Kidney epithelial cell (primary cell): ENCODE results near the gene B2M. TPM values are rescaled to one million over a fixed set of nuclear protein-coding genes. Genes with fewer than 3 reads are reported as not detected.
"Not testable (repeated sequence)": the region's sequence is repeated elsewhere in the genome, so short reads cannot be mapped to it uniquely, and the experiment has no call there.

Experiments used
- DNase-seq: peaks from one replicate; pipeline ENCODE4 v3.0.0-alpha.2; 2010; ENCODE audit warnings: low read depth
- H3K27me3 ChIP-seq: 2 replicates; pipeline ENCODE4 v1.6.0; 2011; ENCODE audit warnings: low read length; ENCODE audit not compliant: control insufficient read depth, insufficient read depth
- H3K36me3 ChIP-seq: 2 replicates; pipeline ENCODE4 v1.5.1; 2011; ENCODE audit warnings: low read length; ENCODE audit not compliant: control insufficient read depth, insufficient read depth
- H3K4me3 ChIP-seq: 2 replicates; pipeline ENCODE4 v1.5.1; 2011; ENCODE audit warnings: low read depth, mild to moderate bottlenecking, control low read depth, low read length
- CTCF ChIP-seq: IDR thresholded peaks from 2 replicates; pipeline ENCODE4 v1.5.1; 2011; ENCODE audit warnings: mild to moderate bottlenecking, moderate library complexity, low read length, control low read depth, inconsistent platforms; ENCODE audit not compliant: insufficient read depth, poor library complexity, severe bottlenecking
- total RNA-seq: library from RNA; depleted of rRNA; stranded (reverse); fragments of >200 nt; gene quantifications from 2 replicates; pipeline ENCODE4 v1.2.3, GENCODE V29; 2015

The B2M gene
- total RNA-seq, 1 donor from 2014 or later = 956 TPM

DNA sequence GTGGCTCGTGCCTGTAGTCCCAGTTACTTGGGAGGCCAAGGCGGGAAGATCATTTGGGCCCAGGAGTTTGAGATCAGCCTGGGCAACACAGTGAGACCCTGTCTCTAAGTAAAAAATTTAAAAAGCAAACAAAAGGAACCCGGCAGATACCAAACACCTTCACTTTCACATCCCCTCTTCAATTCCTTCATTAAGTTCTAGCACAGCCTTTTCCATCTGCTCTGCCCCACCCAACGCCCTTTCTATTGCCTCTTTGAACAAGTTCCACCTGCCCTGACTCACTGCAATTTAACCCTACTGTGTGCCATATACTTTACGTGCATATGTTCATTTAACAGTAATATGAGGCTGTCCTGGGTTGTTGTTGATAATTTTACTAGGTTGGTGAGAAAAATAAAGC, 35.4 kb upstream of the B2M start:
- Histone ChIP-seq H3K4me3 (no peak overlapping the region), H3K36me3 (no peaks in the 10 kb centered on the region), H3K27me3 (no peaks in the 10 kb centered on the region)
- DNase-seq = no peak
- no peak for TF ChIP-seq CTCF

- Histone ChIP-seq H3K27me3 (no peaks in the 10 kb centered on the region), H3K36me3 (no peaks in the 10 kb centered on the region), H3K4me3 (no peak overlapping the region)
- TF ChIP-seq CTCF = no peak
- no peak for DNase-seq
These were observed 34.6 kb upstream of the B2M start for GRCh38 chr15:44676676-44677075.

DNA sequence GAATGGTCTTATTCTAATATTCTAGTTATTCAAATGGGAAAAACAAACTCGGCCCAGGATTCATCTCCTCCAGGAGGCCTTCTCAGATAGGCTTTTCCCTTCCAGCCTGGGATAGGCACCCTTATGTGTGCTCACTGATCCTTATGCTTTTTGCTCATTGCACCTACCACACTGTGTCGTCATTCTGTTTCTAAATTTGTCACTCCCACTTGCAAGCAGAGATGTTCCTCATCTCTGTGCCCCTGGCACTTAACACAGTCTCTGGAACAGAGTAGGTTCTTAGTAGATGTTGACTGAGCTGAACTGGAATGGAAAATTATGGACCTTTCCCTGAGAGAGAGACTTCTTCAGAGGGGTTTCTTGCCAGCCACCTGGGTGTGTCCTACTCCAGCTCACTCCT, 29.1 kb upstream of the B2M start:
- H3K4me3 ChIP-seq = no peak overlapping the region
- no peaks in the 10 kb centered on the region for H3K36me3 ChIP-seq
- no peak for DNase-seq
- H3K27me3 ChIP-seq = no peaks in the 10 kb centered on the region
- TF ChIP-seq CTCF = no peak

DNA sequence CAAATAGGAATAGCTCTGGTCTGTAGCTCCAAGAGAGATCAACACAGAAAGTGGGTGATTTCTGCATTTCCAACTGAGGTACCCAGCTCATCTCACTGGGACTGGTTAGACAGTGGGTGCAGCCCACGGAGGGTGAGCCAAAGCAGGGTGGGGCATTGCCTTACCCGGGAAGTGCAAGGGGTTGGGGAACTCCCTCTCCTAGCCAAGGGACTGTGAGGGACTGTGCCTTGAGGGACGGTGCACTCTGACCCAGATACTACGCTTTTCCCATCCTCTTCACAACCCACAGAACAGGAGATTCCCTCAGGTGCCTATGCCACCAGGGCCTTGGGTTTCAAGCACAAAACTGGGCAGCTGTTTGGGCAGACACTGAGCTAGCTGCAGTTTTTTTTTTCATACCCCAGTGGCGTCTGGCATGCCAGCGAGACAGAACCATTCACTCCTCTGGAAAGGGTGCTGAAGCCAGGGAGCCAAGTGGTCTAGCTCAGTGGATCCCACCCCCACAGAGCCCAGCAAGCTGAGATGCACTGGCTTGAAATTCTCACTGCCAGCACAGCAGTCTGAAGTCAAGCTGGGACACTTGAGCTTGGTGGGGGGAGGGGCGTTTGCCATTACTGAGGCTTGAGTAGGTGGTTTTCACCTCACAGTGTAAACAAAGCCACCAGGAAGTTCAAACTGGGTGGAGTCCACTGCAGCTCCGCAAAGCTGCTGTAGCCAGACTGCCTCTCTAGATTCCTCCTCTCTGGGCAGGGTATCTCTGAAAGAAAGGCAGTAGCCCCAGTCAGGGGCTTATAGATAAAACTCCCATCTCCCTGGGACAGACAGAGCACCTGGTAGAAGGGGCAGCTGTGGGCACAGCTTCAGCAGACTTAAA, 28.3 kb upstream of the B2M start:
- not testable (repeated sequence) for H3K4me3 ChIP-seq, DNase-seq, H3K36me3 ChIP-seq, H3K27me3 ChIP-seq

GRCh38 chr15:44689318-44689717, 22.0 kb upstream of the B2M start:
- H3K4me3 ChIP-seq, H3K27me3 ChIP-seq, DNase-seq, H3K36me3 ChIP-seq: not testable (repeated sequence)

GRCh38 chr15:44690245-44690644, 21.1 kb upstream of the B2M start:
- not testable (repeated sequence) for H3K4me3 ChIP-seq, H3K27me3 ChIP-seq, DNase-seq, H3K36me3 ChIP-seq

- Histone ChIP-seq H3K4me3 (no peak overlapping the region), H3K36me3 (no peaks in the 10 kb centered on the region), H3K27me3 (no peaks in the 10 kb centered on the region)
- no peak for DNase-seq
- no peak for TF ChIP-seq CTCF
These were observed 18.7 kb upstream of the B2M start for GRCh38 chr15:44692659-44693058.
